ENCODE data around the gene RAE1.

RAE1 gene

GRCh38 chr20:57416296-57417022 is 65.4 kb downstream of the RAE1 start:
- TF ChIP-seq YY1 (IDR thresholded peaks at IDR 0.05; ENCODE audit: low read depth), result no peak
- no peak for TF ChIP-seq FOXM1 (IDR thresholded peaks at IDR 0.05; ENCODE audit: borderline replicate concordance, low read depth)
- TF ChIP-seq REST (IDR thresholded peaks at IDR 0.05; ENCODE audit: low read depth), result no peak
- TF ChIP-seq EP300 (IDR thresholded peaks at IDR 0.05; ENCODE audit: borderline replicate concordance), result no peak
- no peak for TF ChIP-seq TEAD4 (IDR thresholded peaks at IDR 0.05)
- no peak for TF ChIP-seq RAD21 (IDR thresholded peaks at IDR 0.05; ENCODE audit: low read depth)
- TF ChIP-seq TCF12 (IDR thresholded peaks at IDR 0.05; ENCODE audit: low read depth), result no peak
- TF ChIP-seq CREB1 (IDR thresholded peaks at IDR 0.05; ENCODE audit: low read depth), result no peak
- TF ChIP-seq MAX (IDR thresholded peaks at IDR 0.05), result no peak

DNA sequence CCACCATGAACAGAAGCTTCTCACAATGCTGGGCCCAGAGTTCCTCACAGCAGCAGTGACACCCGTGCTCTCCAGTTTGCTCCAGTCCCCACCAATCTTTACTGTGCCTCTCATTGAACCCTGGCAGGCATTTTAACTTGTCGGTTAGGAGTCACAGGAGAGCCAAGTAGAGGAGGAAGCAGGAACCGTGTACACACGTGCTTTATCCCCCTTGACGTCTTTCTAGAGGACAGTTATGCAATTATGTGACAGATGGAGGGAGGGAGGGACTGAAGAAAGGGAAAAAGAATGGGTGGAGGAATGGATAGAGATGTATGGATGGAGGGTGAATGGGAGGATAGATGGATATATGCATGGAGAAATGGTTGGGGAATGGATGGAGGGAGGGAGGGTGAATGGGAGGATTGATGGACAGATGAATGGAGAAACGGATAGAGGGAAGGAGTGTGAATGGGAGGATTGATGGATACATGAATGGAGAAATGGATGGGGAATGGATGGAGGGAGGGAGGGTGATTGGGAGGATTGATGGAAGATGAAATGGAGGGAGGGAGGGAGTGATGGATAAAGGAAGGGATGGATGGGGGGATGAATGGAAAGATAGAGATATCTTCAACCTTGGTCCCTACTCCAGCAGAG is 66.1 kb downstream of the RAE1 start:
- TF ChIP-seq EP300 (IDR thresholded peaks at IDR 0.05; ENCODE audit: borderline replicate concordance) (no peak), CEBPB (IDR thresholded peaks at IDR 0.05) (no peak), YY1 (IDR thresholded peaks at IDR 0.05; ENCODE audit: low read depth) (no peak), MAX (IDR thresholded peaks at IDR 0.05) (no peak), TEAD4 (IDR thresholded peaks at IDR 0.05) (no peak), NFIC (IDR thresholded peaks at IDR 0.05) (no peak), REST (IDR thresholded peaks at IDR 0.05; ENCODE audit: low read depth) (no peak), ZBTB7A (IDR thresholded peaks at IDR 0.05; ENCODE audit: low read depth) (no peak), EGR1 (IDR thresholded peaks at IDR 0.05) (no peak), TAF1 (IDR thresholded peaks at IDR 0.05; ENCODE audit: low read depth) (no peak), RAD21 (IDR thresholded peaks at IDR 0.05; ENCODE audit: low read depth) (no peak), FOXM1 (IDR thresholded peaks at IDR 0.05; ENCODE audit: borderline replicate concordance, low read depth) (no peak), CREB1 (IDR thresholded peaks at IDR 0.05; ENCODE audit: low read depth) (no peak), USF1 (IDR thresholded peaks at IDR 0.05) (no peak)

GRCh38 chr20:57417830-57418780 is 67.0 kb downstream of the RAE1 start:
- TF ChIP-seq CREB1 (IDR thresholded peaks at IDR 0.05; ENCODE audit: low read depth) (no peak), EP300 (IDR thresholded peaks at IDR 0.05; ENCODE audit: borderline replicate concordance) (no peak), RAD21 (IDR thresholded peaks at IDR 0.05; ENCODE audit: low read depth) (no peak), NFIC (IDR thresholded peaks at IDR 0.05) (no peak), ZBTB7A (IDR thresholded peaks at IDR 0.05; ENCODE audit: low read depth) (no peak), REST (IDR thresholded peaks at IDR 0.05; ENCODE audit: low read depth) (no peak), MAX (IDR thresholded peaks at IDR 0.05) (no peak), USF1 (IDR thresholded peaks at IDR 0.05) (no peak), TCF12 (IDR thresholded peaks at IDR 0.05; ENCODE audit: low read depth) (no peak), CEBPB (IDR thresholded peaks at IDR 0.05) (no peak), EGR1 (IDR thresholded peaks at IDR 0.05) (no peak), TEAD4 (IDR thresholded peaks at IDR 0.05) (no peak)
